Measurements from ENCODE around the gene TGM3.
A peak's percentile ranks its signal among the peaks of the same experiment; 100 is the strongest.

TGM3 gene

DNA sequence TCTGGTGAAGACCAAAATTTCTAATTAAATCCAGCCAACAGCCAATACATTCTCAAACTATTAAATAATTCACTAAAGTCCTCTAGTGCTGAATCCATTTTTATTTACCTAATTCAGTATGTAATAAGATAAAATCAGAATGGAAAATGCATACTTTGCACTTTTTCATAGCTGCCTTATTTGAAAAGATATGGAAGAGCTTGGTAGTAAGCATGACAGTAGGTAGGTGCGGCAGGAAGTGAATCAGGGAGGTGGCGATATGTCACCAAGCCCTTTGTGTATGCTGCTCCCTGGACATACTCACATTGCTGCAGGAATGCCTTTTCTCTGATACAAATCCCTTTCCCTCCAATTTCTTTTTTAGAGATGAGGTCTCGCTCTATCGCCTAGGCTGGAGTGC is 10.2 kb upstream of the TGM3 start:
- DNase-seq = no peak

DNA sequence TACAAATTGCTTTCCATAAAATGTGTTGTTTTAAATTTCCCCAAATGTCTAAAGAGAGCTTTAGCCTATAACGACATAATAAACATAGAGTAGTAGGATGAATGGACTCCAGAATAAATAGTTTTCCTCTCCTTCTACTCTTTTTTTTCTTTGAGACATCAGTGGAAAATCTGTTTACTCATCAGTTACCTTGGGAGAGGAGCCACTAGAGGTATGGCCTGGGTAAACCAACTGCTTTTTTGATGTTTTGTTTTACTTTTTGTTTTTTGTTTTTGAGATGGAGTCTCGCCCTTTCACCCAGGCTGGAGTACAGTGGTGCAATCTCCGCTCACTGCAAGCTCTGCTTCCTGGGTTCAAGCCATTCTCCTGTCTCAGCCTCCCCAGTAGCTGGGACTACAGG is 8.3 kb upstream of the TGM3 start:
- no peak for DNase-seq

DNA sequence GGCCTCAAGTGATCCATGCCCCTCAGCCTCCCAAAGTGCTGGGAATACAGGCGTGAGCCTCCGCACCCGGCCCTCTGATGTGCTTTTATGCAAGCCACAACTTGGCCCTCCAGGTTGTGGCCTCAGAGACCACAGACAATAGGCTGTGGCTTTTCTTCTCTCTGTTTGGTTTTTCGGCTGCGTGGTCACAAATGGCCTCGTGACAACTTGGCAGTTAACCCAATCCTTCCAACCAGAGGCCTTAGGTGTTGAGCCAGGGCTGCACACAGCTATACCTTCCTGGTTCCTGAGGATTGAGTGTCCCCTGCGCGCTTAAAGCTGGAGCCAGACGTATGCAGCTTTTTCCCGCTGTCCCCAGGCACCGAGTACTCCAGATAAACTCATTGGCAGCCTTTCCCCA is 6.3 kb upstream of the TGM3 start:
- no peak for DNase-seq

DNA sequence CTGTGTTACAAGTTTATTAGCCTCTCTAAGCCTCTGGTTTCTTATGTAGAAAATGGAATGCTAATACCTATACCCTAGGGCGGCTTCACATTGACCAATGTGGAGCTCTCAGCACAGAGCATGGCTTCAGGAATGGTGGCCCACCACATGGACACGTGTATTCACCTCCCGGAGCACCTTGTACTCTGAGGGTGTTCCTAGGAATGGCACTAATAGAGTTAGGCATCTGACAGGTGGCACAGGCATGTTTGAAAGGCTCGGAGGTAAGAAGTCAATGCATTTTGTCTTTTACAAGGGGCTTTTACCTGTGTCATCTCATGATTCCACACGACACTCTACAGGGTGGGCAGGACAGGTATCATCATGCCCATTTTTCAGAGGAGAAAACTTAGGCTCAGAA is 5.3 kb upstream of the TGM3 start:
- no peak for DNase-seq

DNA sequence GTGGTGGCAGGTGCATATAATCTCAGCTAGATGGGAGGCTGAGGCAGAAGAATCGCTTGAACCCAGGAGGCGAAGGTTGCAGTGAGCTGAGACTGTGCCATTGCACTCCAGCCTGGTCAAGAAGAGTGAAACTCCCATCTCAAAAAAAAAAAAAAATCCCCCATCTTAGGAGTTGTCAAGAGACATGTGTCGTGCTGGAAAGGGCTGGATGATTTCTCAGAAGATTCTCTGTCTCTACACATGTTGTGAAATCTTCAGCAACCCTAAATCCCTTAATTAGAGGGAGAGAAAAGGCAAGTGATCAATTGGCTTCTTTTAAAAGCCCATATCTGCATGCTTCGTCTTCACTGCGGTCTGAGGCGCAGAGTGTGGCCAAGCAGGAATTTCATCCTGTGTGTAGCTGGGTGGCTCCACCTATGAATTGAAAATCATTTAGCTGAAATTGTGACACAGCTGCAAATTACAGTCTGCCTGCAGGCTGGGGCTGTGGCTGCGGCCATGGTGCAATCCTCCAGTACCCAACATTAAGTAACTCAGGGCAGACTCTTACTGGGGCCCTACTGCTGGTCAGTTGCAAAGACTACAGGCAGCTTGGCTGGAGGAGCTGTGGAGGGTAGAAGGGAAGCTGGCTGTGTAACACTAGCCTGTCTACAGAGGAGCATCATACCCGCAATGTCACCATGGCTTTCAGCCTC is 3.2 kb upstream of the TGM3 start:
- peak in 1 of 2 donors; percentile 43 for DNase-seq

DNA sequence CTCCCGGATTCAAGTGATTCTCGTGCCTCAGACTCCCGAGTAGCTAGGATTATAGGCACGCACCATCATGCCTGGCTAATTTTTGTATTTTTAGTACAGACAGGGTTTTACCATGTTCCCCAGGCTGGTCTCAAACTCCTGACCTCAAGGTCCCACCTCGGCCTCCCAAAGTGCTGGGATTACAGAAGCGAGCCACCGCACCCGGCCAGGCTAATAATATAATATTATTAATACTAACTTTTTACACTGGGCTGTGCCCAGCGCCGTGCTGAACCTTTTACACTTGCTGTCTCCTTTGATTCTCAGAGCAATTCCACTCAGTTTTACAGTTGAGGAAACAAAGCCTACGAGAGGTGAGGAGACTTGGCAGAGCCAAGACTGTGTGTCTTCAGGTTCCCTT is 2.3 kb upstream of the TGM3 start:
- DNase-seq = no peak

DNA sequence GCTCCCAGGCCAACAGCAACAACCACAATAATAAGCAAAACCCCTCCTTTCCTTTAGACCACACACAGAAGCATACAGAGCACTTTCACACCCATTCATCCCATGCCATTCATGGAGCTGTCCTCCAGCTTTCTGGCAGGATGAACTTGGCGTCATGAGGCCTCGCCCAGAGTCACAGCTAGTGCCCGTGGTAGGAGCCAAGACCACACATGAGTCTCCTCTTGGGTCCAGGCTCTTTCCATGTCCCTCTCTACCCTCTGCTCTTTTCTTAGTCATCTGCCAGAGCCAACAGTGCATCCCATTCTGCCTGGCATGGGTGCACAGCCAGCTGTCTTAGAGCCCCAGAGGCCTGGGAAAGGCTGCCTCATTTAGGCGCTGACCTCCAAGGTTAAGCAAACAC is 1.8 kb upstream of the TGM3 start:
- no peak for DNase-seq

DNA sequence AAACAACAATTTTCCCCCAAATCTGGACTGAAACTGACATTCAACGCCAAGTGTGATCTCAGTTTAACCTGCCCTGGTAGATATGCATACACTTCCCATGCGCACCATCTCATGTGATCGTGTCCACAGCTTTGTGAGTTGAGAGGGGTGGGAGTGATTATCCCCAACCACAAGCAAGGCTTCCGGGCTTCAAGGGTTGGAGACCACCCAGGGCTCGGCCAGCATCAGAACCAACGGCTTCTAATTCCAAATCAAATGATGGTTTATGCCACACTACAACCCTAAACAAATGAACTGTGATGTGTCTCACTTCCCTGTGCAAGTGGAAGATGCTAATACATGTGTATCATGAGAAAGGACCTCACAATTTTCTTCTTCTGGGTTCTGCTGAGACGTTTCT is 515 bp upstream of the TGM3 start:
- DNase-seq = no peak

DNA sequence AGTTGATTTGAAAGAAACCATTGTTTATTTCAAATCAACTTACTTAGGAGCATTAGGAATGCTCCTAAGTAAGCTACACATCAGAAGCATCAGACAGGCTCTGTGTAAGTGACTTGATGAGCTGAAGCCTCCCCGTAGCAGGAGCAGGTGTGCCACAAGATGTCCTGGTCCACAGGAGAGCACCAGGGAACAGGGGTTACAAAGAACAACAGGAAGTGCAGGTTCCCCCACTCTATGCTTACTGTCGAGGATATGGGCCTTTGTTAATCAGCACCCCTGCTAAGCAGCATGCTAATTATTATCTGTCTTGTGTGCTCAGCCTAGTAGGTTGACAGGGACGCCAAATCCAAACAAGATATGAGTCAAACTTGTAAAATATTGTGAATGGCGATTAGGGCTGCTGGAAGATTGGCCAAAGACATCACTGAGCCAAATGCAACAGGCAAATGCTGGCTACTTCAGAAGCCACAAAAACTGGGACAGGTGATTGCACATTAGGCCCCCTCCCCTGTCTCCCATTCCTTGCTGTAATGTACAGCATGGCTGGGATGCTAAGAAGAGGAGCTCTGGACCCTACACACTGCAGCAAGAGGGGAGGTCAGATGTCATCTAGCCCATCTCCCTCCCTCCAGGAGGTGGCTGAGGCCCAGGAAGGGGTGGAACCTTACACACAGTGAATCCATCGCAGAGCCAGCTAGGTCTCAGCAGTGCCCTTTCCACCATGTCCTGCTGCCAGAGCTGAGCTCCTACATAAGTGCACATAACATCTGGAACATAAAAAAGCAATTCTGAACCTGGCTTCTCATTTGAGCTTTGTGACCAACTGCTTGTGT is 939 bp downstream of the TGM3 start:
- DNase-seq = no peak

DNA sequence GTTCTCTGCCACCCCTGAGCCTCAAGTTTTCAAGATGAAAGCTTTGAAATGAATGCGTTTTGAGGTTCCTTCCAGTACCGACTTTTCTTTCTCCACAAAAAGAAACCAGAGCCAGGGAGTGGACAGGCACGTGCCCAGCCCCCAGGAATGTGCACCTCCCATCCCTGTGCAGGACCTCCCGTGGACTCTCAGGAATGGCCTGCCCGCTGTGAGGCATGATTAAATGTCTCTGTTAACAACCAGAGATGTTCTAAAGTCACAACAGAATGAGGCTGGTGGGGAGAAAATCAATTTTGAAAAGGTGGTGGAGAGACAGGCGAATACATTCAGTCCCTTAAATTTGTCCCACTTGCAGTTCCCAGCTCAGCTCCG is 1.5 kb downstream of the TGM3 start:
- DNase-seq = no peak

DNA sequence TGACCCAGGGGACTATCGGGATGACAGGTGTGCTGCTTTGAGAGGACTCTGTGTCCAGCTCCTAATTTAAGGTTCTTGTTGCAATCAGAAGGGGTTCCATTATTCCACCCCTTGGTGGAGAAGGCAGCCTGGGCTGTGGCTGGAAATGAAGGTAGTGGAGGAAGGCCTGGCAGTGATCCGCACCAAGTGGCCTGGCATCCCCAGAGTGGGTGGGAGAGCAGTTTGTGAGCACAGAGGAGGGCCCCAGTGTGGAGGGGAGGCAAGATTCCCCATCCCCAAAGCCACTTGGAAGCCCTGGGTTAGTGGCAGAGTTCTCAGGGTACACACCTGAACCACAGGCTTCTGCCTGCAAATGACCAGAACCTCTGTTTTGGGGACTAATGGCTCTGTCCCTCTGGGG is 2.3 kb downstream of the TGM3 start:
- no peak for DNase-seq

DNA sequence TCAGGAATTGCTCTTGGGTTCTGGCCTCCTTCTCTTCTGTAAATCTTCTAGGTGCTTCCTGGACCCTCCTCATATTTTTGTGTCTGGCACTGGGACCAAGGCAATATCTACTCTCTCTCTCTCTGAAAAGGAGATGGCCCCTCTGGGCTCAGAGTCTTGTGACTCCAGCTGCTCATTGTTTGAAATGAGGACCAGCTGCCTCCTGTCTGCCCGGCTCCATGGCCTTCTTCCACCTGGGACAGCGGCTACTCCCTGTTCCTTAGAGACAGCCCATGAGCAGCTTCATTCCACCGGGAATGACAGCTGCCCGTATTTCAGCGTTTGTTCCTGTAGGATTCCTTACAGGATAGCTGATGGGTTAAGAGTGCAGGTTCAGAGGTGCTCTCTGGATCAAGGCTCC is 2.9 kb downstream of the TGM3 start:
- no peak for DNase-seq

DNA sequence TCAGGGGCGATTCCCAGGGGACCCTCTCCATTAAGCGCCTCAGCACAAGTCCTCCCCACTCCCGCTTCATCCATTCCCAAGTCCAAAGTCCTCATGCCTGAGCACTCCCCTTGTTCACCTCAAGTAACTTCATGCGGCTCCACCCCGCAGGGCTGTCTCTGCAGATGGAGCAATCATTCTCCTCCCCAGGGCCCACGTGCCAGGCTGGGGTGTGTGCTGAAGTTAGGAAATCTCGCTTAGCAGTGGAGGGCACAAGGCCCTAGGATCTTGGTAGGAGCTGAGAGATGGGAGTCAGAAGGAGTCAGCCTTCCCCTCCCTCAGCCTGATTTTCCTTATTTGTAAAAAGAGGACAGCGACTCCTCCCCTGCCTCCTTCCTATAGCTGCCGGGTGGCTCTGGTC is 3.5 kb downstream of the TGM3 start:
- no peak for DNase-seq

DNA sequence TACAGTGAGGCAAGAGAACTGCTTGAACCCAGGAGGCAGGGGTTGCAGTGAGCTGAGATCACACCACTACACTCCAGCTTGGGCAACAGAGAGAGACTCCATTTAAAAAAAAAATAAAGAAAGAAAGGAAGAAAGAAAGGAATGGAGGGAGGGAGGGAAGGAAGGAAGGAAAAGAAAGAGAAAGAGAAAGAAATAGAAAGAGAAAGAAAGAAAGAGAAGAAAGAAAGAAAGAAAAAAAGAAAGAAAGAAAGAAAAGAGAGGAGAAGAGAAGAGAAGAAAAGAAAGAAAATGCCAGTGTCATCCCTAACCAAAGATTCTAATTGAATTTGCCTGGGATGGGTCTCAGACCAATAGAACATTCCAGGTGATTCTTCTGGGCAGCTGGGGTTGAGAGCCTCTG is 4.2 kb downstream of the TGM3 start:
- no peak for DNase-seq

DNA sequence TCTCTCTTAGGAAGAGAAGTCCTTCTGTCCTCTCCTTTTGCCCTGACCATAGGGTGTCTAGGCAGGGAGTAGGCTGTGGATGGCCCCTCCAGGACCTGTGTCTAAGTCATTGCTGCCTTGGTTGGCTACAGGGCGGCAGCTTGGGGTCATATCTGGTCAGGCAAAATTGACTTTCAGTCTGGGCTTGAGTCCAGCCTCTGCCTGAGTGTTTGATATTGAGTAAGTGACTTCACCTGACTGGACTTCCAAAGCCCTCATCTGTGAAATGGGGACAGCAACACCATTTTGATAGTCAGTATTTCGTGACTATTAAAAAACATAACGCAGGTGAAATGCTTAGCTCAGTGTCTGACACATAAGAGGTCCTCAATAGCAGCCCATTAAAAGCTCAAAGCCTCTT is 4.6 kb downstream of the TGM3 start:
- no peak for DNase-seq

DNA sequence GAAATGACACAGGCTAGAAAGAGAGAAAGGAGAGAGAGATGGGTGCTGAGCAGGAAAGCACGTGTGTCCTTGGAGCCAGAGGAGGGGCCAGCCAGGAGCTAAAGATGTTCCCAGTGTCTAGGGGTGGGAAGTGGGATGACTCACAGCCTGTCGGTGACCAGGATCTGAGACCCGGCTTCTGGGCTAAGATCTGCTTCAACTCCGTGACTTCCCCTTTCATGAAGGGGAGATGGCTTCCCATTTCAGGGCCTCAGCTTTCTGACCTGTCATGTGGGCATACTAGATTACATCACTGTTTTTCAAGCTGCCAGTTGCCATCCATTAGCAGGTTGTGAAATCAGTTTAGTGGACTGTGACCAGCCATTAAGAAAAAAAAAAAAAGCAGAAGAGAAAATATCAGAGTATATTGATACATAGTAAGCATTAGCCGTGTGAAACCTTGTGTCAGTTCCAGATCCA is 5.4 kb downstream of the TGM3 start:
- DNase-seq = peak; percentile 52 to 82

DNA sequence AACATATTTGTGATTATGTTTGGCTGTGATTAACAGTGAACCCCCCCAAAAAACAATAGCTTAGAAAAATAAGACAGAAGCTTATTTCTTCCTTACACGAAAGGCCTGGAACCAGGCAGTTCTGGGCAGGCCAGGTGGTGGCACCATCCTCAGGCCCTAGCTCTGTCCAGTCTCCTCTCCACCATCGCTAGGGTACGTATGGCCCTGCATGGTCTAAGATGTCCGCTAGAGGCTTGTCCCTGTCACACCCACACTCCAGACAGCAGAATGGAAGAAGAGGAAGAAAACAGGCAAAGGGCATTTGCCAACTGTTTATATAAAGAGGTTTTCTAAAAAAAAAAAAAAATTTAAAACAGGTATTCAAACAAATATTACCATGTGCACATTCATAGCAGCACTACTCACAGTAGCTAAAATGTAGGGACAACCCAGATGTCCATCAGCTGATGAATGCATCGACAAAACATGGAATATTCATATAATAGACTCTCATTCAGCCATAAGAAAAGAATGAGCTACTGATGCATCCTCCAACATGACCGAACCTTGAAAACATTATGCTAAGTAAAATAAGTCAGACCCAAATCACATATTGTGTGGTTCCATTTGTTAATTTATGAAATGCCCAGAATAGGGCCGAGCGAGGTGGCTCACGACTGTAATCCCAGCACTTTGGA is 6.7 kb downstream of the TGM3 start:
- no peak for DNase-seq

DNA sequence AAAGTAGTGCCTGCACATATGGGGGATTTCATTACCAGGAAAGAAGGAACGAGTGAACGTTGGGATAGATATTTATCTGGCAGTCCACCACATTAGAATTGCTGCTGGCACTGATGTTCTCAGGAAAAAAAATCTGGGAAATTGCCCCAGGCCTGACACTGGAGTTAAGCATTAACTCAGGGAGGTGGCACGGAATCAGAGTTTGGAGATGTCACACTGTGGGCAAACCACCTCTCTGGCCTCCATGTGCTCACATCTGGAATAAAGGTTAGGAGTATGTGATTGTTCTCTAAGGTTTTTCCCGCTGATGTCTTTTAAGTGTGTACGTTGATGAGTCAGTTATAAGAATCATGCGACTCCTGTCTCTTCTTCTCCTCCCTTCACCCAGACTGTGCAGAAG is 7.9 kb downstream of the TGM3 start:
- DNase-seq = no peak

DNA sequence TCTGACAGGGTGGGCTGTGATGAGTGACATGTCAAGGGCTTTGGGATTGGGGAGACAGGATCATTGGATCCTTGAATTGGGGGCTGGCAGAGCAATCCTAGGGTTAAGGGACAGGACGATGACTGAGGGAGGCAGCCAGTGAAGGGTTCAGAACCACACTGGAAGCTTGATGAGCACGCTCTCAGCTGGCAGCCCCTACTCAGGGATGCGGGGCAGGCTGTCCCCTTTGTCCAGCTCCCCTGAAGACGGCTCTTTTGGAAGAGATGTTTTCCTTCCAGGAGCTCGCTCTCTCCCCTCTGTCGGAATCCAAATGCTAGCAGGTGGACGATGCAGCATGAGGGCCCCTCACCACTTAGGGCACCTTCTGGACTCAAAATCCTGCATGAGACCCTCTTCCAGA is 8.4 kb downstream of the TGM3 start:
- no peak for DNase-seq

DNA sequence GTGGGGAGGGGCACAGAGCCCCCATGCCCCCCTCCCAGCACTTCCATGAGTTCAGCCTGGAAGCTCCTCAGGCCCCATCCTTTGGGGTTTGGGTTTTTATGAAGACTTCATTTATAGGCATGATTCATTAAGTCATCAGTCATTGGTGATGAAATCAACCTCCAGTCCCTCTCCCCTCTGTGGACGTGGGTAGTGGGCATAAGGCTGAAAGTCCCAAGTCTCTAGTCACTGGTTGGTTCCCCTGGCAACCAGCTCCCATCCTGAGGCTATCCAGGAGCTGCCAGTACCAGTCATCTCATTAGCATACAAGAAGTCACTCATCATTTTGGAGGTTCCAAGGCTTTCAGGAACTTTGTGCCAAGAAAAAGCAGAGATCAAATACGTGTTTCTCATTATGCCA is 9.2 kb downstream of the TGM3 start:
- DNase-seq = no peak

DNA sequence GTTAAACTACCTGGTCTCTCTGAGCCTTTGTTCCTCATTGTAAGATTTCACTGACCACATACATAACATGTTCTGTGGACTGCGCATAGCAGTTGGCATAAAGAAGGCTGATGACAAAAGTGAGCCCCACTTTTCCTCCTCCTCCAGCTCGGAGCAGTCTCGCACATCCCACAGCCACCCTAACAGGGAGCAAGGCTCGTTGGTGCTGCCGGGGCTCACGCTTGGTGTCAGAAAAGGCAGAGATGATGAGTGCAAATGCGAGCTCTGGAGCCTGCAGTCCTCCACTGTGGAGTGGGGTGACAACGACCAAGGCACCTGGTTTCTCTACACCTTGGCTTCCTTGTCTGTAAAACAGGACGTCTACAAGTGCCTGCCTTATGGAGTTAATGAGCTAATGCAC is 9.7 kb downstream of the TGM3 start:
- no peak for DNase-seq

DNA sequence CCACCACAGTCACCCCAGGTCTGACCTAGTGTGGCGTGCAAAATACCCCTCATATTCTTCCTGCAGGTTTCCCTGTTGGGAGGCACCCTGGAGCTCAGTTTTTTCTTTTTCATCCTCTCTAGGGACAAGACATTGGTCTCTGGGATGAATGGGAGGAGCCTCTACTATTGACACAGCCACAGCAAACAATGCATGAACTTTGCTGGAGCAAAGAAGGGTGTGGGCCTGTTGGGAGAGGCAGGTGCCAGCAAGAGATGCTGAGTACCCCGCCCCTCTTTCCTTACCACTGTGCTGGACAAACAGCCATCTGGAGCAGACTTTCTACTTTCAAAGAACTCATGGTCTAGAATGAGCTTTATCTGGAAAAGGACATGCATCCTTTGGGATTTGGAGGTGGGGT is 10.1 kb downstream of the TGM3 start:
- no peak for DNase-seq

DNA sequence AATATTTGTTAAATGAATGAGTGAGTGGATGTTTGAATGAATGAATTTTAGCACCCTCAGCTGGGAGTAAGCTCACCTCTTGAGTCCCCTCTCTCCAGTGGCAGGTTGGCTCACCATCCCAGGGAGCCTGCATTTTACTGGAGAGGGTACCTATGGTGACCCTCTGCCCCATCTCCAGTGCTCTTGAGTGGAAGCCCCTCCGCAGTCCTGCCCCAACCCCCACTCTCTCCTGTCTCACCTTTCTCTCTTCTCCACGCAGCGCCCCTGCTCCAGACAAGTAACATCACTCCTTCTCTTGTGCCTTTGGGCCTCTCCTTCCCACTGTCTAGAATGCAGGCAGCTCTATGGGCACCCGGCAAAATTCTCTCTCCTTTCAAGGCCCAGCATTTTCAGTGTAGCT is 11.3 kb downstream of the TGM3 start:
- no peak for DNase-seq

DNA sequence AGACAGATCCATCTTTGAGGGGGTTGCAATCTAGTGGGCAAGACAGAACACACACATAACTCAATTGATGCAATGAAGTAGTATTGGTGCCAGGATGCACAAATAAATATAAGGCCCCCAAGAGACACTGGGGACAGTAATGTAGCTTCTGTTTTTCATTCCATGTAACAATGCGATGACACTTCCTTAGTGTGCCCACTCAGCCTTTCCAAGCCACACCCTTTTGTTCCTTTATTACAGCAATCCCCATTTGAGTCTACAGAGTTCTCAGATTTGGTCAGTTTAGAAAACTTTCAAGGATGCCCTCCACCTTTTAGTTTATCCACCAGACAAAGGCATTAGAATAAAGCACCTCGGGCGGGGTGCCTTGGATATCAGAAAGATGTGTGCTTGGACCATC is 15.5 kb downstream of the TGM3 start:
- no peak for DNase-seq
